Small intestine (tissue), 7 donors: ENCODE measurements around the gene SORCS2. TPM values are rescaled to one million over a fixed set of nuclear protein-coding genes. Genes with fewer than 3 reads are reported as not detected.
A peak's percentile ranks its signal among the peaks of the same experiment; 100 is the strongest.

Source experiments
- DNase-seq, 2 donors: peaks; one replicate each; pipeline versions ENCODE4 v3.0.0 to v3.0.0-alpha.2; 2013
- FAIRE-seq: peaks from 2 replicates; lab custom pipeline; 2012; peaks lifted over from hg19 to GRCh38; lab: Jason Lieb, UNC
- H3K27ac ChIP-seq, 3 donors: one replicate each; pipeline ENCODE4 v1.5.1; 2013; ENCODE audit warnings: low read length in 2 of 3, mild to moderate bottlenecking in 2 of 3, control low read depth in 1 of 3, inconsistent platforms in 1 of 3, low read depth in 1 of 3, moderate library complexity in 1 of 3
- H3K27me3 ChIP-seq, 3 donors: one replicate each; pipeline ENCODE4 v1.6.1; 2013; ENCODE audit warnings: low read length in 3 of 3, inconsistent platforms in 1 of 3; ENCODE audit not compliant: control insufficient read depth in 3 of 3, insufficient read depth in 3 of 3
- H3K36me3 ChIP-seq, 3 donors: one replicate each; pipeline ENCODE4 v1.6.1; 2013; ENCODE audit warnings: low read length in 3 of 3, inconsistent platforms in 1 of 3, low read depth in 1 of 3, mild to moderate bottlenecking in 1 of 3, moderate library complexity in 1 of 3; ENCODE audit not compliant: control insufficient read depth in 3 of 3, insufficient read depth in 2 of 3
- H3K4me1 ChIP-seq, 3 donors: one replicate each; pipeline ENCODE4 v1.6.1; 2013; ENCODE audit warnings: low read length in 2 of 3, inconsistent platforms in 1 of 3, low read depth in 1 of 3, mild to moderate bottlenecking in 1 of 3, moderate library complexity in 1 of 3; ENCODE audit not compliant: control insufficient read depth in 3 of 3, insufficient read depth in 2 of 3
- H3K4me3 ChIP-seq, 3 donors: one replicate each; pipeline ENCODE4 v1.5.1; 2013; ENCODE audit warnings: low read length in 3 of 3, control low read depth in 1 of 3, inconsistent platforms in 1 of 3, low read depth in 1 of 3, mild to moderate bottlenecking in 1 of 3, moderate library complexity in 1 of 3
- H3K9me3 ChIP-seq, 2 donors: one replicate each; pipeline ENCODE4 v1.6.1; 2013; ENCODE audit warnings: low read depth in 1 of 2, low read length in 1 of 2; ENCODE audit not compliant: control insufficient read depth in 2 of 2, insufficient read depth in 1 of 2
- WGBS, 3 donors: extraction: QIAGEN DNeasy Blood & Tissue Kit; methylation state at CpG; one replicate each; pipeline ENCODE4 v1.1.7; 2013; 5-methylcytosine and 5-hydroxymethylcytosine counted together
- polyA plus RNA-seq, 4 donors: library from polyadenylated mRNA; stranded (reverse) in 3 of 4; unstranded in 1 of 4; fragments of 200-250 nt in 3 of 4; fragments of 120-200 nt in 1 of 4; gene quantifications; one replicate each; pipeline versions ENCODE4 v1.2.1 to v1.2.3, GENCODE V29; 2013
- donor health status: healthy with polysubstance abuse.
- donor health status: control.
- donor health status: control.
- donor health status: Bipolar disorder and iron deficiency.
- donor health status: healthy.

Gene SORCS2
- polyA plus RNA-seq, 4 donors: 0.63 to 3.3 (median 2.2) TPM; not detected in 1

GRCh38 chr4:7760228-7760627, 567.9 kb downstream of the SORCS2 start:
- Histone ChIP-seq H3K9me3 (no peaks in the 10 kb centered on the region), H3K4me3 (no peak overlapping the region), H3K4me1 (no peaks in the 10 kb centered on the region), H3K27ac (no peak overlapping the region), H3K36me3 (peaks cover 0 to 83% (median 2%) of the 10 kb centered on the region in 3 donors), H3K27me3 (no peaks in the 10 kb centered on the region)
- WGBS, 3 donors: 82 to 91% (median 88%) methylated on average over 8 to 9 of the region's 9 CpGs
- FAIRE-seq (no peak), DNase-seq (no peak)

DNA sequence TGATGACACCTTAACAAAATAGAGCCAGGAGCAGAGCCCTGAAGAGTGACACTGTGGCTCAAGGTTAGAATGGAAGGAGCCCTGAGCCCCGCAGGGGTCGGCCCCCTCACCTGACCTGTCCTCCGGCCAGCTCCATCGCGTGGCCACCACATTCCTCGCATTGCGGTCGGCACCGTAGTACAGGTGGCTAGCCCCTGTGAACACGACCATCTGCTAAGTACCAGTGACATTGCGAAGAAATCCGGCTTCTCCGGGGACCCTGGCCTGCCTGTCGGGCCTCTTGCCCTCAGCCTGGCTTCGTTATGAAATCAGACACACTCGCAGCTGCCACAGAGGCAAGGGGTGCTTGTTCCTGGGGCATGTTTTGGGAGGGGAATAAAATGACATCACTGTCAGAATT, 568.4 kb downstream of the SORCS2 start:
- Histone ChIP-seq H3K4me3 (no peak overlapping the region), H3K36me3 (peaks cover 0 to 88% (median 3%) of the 10 kb centered on the region in 3 donors), H3K4me1 (no peaks in the 10 kb centered on the region), H3K27ac (no peak overlapping the region), H3K27me3 (no peaks in the 10 kb centered on the region), H3K9me3 (no peaks in the 10 kb centered on the region)
- FAIRE-seq: no peak
- DNase-seq: no peak
- WGBS, 3 donors: 90 to 96% (median 92%) methylated on average over 16 of the region's 16 CpGs

- Histone ChIP-seq H3K27me3 (no peaks in the 10 kb centered on the region), H3K4me1 (no peaks in the 10 kb centered on the region), H3K27ac (no peak overlapping the region), H3K4me3 (no peak overlapping the region), H3K36me3 (peaks cover 0 to 89% (median 5%) of the 10 kb centered on the region in 3 donors), H3K9me3 (no peaks in the 10 kb centered on the region)
- no peak for FAIRE-seq
- DNase-seq: no peak
- 87 to 94% (median 88%) methylated on average over 11 of the region's 11 CpGs for WGBS, 3 donors
These were observed 569.0 kb downstream of the SORCS2 start for GRCh38 chr4:7761312-7761711.

- Histone ChIP-seq H3K4me3 (no peak overlapping the region), H3K4me1 (no peaks in the 10 kb centered on the region), H3K9me3 (no peaks in the 10 kb centered on the region), H3K27me3 (no peaks in the 10 kb centered on the region), H3K36me3 (peaks cover 0 to 90% (median 5%) of the 10 kb centered on the region in 3 donors), H3K27ac (no peak overlapping the region)
- DNase-seq (peak; percentile 49 to 69), FAIRE-seq (no peak)
- 29 to 50% (median 41%) methylated on average over 12 of the region's 12 CpGs for WGBS, 3 donors
These were observed 569.4 kb downstream of the SORCS2 start for GRCh38 chr4:7761720-7762119.

GRCh38 chr4:7762376-7763030, 570.2 kb downstream of the SORCS2 start:
- no peaks in the 10 kb centered on the region for H3K9me3 ChIP-seq
- no peak for FAIRE-seq
- H3K27me3 ChIP-seq: no peaks in the 10 kb centered on the region
- DNase-seq: no peak
- no peak overlapping the region for H3K27ac ChIP-seq
- H3K36me3 ChIP-seq: peaks cover 0 to 91% (median 5%) of the 10 kb centered on the region in 3 donors
- H3K4me1 ChIP-seq: no peaks in the 10 kb centered on the region
- WGBS, 3 donors: 82 to 90% (median 87%) methylated on average over 15 of the region's 15 CpGs
- no peak overlapping the region for H3K4me3 ChIP-seq

DNA sequence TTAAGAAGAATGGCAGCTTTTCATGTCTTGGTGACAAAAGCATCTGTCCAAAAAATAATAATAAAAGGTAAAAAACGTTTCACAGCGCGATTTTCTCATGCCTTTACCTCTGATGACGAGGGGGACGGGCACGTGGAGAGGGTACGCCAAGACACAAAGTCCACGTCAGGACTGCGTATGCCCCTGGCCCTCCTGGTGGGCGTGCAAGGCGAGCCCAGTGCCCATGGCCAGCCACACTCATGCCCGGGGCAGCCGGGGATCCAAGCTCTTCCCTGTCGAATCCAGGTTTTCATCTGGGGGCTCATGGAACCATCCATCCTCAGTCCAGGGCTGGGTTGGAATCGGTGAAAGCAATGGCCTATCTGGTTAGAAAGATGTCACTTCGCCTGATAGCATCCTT, 570.8 kb downstream of the SORCS2 start:
- no peaks in the 10 kb centered on the region for H3K27me3 ChIP-seq
- no peak overlapping the region for H3K4me3 ChIP-seq
- peaks cover 0 to 93% (median 5%) of the 10 kb centered on the region in 3 donors for H3K36me3 ChIP-seq
- no peak overlapping the region for H3K27ac ChIP-seq
- no peaks in the 10 kb centered on the region for H3K4me1 ChIP-seq
- DNase-seq (no peak), FAIRE-seq (no peak)
- 92 to 93% (median 92%) methylated on average over 16 of the region's 16 CpGs for WGBS, 3 donors
- no peaks in the 10 kb centered on the region for H3K9me3 ChIP-seq

DNA sequence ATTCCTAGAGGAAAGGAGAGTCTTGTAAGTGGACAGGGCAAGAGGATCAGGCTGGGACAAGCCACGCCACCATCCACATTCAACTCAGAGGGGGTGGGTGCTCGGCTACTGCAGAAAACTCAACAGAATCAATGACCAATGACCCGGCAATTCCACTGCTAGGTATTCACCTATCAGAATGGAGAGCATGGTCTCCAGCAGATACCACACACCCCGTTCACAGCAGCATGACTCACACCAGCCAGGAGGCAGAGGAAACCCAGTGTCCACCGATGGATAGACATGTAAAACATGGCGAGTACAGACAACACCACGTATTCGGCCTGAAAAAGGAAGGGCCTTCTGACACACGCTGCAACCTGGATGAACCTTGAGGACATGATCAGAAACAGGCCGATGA, 571.5 kb downstream of the SORCS2 start:
- DNase-seq: no peak
- 78 to 88% (median 85%) methylated on average over 10 of the region's 10 CpGs for WGBS, 3 donors
- H3K27ac ChIP-seq: no peak overlapping the region

DNA sequence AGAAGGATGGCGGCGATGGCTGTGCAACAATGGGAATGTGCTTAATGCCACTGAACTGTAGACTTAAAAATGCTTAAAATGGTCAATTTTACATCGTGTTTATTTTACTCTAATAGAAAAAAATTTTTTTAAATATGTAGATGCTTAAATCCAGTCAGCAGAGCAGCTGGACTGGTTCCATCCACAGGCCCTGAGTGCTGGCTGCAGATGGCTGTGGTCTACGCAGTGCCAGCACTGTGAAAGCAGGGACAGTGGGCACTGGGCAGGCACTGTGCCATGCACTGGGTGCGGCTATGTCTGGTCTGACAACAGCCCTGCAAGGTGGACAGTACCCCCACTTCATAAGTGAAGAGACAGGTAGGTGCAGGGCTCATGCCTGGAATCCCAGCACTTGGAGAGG, 572.1 kb downstream of the SORCS2 start:
- H3K27me3 ChIP-seq: no peaks in the 10 kb centered on the region
- DNase-seq (no peak), FAIRE-seq (no peak)
- no peaks in the 10 kb centered on the region for H3K9me3 ChIP-seq
- no peaks in the 10 kb centered on the region for H3K4me1 ChIP-seq
- WGBS, 3 donors: 92 to 97% (median 94%) methylated on average over 5 of the region's 5 CpGs
- no peak overlapping the region for H3K27ac ChIP-seq
- peaks cover 0 to 99% (median 5%) of the 10 kb centered on the region in 3 donors for H3K36me3 ChIP-seq
- H3K4me3 ChIP-seq: no peak overlapping the region

More for the DNA sequence above, 571.5 kb downstream of the SORCS2 start:
- Histone ChIP-seq H3K9me3 (no peaks in the 10 kb centered on the region), H3K4me1 (no peaks in the 10 kb centered on the region), H3K27me3 (no peaks in the 10 kb centered on the region), H3K4me3 (no peak overlapping the region), H3K36me3 (peaks cover 0 to 94% (median 5%) of the 10 kb centered on the region in 3 donors)
- no peak for FAIRE-seq
